IMR-90 (cell line): ENCODE data around the gene ABCG8.

ENCODE experiments used
- MAFK ChIP-seq: IDR thresholded peaks from 2 replicates; pipeline ENCODE4 v1.6.1; 2012; ENCODE audit warnings: low read depth, low read length, improper control_type of control experiment
- POLR2A ChIP-seq: IDR thresholded peaks from 2 replicates; pipeline ENCODE4 v1.6.1; 2012; ENCODE audit warnings: mild to moderate bottlenecking, low read depth, low read length
- RAD21 ChIP-seq: IDR thresholded peaks from 2 replicates; pipeline ENCODE4 v1.6.1; 2012; ENCODE audit warnings: low read length, improper control_type of control experiment
- RCOR1 ChIP-seq: IDR thresholded peaks from 2 replicates; pipeline ENCODE4 v1.6.1; 2012; ENCODE audit warnings: mild to moderate bottlenecking, low read length, improper control_type of control experiment; ENCODE audit not compliant: insufficient replicate concordance
- RFX5 ChIP-seq: IDR thresholded peaks from 2 replicates; pipeline ENCODE4 v1.8.0; 2012; ENCODE audit warnings: low read depth, mild to moderate bottlenecking, low read length, moderate library complexity
- TF ChIP-seq, protein P1 (sequence below): conservative IDR thresholded peaks from 2 replicates; pipeline ENCODE4 v1.5.1; 2012; ENCODE audit warnings: mild to moderate bottlenecking, low read depth, low read length, improper control_type of control experiment
- TF ChIP-seq, protein P2 (sequence below): fragments of 150-350 bp; IDR thresholded peaks from 2 replicates; pipeline ENCODE4 v1.6.1; 2016; ENCODE audit warnings: low read depth, mild to moderate bottlenecking, low read length, moderate library complexity, borderline replicate concordance

DNA sequence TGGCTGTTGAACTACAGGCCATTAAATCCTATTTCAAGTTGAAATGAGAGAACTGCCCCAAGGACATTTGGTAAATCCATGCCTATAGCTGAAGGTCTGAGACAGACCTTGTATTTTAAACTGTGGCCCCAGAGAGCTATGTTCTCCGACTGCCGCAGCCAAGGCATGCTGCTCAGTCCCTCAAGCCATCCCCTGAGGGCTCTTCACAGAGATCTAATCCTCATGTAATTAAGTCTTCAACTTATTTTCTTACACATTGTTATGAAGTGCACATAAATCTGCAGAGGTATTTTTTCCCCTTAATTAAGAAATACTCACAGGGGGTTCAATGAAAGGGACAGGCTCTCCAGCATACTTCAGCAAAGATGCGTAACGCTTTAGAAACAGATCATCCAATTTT lies 50.6 kb downstream of the ABCG8 start:
- TF ChIP-seq POLR2A (no peak), MAFK (no peak), RFX5 (no peak), RAD21 (no peak), RCOR1 (no peak)
- TF ChIP-seq, protein P1, sequence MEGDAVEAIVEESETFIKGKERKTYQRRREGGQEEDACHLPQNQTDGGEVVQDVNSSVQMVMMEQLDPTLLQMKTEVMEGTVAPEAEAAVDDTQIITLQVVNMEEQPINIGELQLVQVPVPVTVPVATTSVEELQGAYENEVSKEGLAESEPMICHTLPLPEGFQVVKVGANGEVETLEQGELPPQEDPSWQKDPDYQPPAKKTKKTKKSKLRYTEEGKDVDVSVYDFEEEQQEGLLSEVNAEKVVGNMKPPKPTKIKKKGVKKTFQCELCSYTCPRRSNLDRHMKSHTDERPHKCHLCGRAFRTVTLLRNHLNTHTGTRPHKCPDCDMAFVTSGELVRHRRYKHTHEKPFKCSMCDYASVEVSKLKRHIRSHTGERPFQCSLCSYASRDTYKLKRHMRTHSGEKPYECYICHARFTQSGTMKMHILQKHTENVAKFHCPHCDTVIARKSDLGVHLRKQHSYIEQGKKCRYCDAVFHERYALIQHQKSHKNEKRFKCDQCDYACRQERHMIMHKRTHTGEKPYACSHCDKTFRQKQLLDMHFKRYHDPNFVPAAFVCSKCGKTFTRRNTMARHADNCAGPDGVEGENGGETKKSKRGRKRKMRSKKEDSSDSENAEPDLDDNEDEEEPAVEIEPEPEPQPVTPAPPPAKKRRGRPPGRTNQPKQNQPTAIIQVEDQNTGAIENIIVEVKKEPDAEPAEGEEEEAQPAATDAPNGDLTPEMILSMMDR = no peak
- TF ChIP-seq, protein P2, sequence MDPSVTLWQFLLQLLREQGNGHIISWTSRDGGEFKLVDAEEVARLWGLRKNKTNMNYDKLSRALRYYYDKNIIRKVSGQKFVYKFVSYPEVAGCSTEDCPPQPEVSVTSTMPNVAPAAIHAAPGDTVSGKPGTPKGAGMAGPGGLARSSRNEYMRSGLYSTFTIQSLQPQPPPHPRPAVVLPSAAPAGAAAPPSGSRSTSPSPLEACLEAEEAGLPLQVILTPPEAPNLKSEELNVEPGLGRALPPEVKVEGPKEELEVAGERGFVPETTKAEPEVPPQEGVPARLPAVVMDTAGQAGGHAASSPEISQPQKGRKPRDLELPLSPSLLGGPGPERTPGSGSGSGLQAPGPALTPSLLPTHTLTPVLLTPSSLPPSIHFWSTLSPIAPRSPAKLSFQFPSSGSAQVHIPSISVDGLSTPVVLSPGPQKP = no peak
